GM04503 (cell line): Measurements from ENCODE around the gene DYNC1LI1.
"Not testable (repeated sequence)": the region's sequence is repeated elsewhere in the genome, so short reads cannot be mapped to it uniquely, and the experiment has no call there.

Experiments
- DNase-seq: peaks from one replicate; pipeline ENCODE4 v3.0.0-alpha.2; 2012; ENCODE audit warnings: low read depth

The DYNC1LI1 gene

DNA sequence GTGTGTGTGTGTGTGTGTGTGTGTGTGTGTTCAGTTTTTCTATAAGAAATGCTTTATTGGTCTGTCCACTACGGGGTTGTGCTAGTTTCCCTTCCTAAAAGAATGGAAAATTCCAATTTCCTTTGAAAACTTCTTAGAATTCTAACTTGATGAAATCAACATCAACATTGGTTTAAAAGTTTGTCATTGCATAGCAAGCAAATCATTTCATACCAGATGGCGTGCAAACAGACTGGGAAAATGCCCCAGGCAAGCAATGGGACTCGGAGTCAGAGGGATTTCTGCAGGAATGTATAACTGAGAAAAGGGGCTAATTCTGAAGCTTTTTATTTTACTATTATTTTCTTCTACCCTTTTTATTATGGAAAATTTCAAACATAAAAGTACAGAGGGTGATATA, 13.1 kb upstream of the DYNC1LI1 start:
- peak; percentile 78 for DNase-seq

DNA sequence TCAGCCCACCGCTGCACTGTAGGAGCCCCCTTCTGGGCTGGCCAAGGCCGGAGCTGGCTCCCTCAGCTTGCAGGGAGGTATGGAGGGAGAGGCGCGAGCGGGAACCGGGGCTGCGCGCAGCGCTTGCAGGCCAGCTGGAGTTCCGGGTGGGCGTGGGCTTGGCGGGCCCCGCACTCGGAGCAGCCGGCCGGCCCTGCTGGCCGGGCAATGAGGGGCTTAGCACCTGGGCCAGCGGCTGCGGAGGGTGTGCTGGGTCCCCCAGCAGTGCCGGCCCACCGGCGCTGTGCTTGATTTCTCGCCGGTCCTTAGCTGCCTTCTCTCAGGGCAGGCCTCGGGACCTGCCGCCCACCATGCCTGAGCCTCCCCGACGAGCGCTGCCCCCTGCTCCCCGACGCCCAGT, 8.0 kb upstream of the DYNC1LI1 start:
- not testable (repeated sequence) for DNase-seq

DNA sequence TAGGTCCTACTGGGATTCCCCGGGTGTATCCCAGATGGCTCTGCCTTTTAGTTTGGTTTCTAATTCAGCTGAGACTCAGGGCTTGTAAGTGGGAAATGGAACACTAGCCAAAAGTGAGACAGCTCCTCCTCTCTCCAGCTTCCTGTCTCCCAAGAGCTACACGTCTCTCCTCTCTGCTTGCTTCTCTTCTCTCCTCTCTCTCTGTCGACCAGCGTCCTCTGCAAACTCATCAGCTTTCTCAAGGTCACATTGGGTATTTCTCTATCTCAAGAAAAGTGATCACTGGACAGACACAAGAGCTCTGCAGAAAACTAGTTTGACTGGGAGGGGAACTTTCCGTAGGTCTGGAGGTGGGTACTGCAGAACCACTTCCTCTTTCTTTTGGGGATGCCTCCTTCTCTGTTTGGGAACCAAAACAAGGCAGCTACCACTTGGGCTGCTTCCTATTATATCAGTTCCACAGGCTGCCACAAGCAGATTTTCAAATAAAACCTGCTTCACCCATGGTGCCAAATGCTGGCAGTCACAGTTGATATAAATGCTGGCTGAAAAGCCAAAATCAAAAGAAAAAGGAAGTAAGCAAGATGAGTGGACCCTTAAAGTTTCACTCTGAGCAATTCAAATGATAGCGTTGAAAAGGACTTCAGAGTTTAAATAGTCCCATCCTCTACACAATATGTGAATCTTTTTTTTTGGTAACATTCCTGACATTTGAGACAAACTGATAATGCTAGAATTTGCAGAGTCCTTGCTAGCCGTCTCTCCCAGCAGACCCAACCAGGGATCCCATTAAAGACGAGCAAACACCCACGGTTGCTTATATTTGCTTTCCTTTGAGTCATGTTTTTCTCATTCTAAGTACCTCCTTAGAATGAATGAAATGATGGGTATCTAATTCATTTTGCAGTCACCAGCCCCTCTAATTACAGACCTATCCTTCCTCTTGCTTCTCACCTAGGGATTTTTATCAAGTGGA, 7.2 kb upstream of the DYNC1LI1 start:
- no peak for DNase-seq

DNA sequence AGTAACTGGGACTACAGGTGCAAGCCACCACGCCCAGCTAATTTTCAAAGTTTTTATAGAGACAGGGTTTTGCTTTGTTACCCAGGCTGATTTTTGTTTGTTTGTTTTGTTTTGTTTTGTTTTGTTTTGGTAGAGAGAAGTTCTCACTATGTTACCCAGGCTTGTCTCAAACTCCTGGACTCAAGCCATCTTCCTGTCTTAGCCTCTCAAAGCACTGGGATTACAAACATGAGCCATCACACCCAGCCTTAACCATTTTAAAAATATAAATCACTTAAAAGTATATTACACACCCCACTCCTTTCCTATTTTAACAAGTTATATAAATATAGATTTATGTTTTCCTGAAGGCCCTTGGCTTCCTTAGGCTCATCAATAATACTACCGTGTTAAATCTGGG, 6.5 kb upstream of the DYNC1LI1 start:
- no peak for DNase-seq

DNA sequence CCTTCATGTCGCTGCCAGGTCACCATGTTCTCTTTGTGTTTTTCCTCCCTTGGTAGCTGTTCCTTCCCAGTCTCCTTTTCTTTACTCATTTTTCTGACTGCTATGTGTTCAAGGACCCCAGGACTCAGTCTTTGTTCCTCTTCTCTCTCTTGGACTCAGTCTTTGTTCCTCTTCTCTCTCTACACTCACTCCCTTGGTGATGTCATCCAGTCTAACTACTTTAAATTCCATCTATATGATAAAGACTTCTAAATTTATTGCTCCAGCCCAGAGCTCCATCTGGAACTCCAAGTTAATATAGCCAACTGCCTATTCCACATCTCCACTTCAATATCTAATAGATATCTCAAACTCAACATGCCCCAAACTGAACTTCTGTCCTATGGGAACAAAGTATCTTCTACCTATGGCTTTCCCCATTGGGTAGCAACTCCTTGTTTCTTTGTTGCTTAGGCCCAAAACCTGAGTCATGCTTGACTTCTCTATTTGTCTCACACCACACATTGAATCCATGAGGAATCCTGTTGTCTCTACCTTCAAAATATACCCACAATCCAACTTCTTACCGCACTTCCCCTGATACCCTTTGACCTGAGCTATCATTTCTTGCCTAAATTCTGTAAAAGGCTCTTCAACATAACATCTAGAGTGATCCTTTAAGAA, 4.9 kb upstream of the DYNC1LI1 start:
- DNase-seq, result no peak

DNA sequence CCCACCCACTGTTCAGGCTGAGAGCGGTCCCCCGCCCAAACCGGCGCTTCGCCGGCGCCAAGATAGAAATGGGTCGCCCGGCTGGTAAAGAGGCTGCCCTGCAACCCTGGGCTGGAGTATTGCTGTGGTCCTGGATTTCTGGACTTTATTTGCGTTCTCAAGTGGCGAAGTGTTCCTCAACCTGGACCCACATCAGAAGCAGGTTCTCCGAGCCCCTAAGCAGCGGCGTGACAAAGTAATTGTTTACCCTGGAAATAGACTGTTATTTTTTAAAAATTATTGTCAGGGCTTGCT, 481 bp upstream of the DYNC1LI1 start:
- no peak for DNase-seq

DNA sequence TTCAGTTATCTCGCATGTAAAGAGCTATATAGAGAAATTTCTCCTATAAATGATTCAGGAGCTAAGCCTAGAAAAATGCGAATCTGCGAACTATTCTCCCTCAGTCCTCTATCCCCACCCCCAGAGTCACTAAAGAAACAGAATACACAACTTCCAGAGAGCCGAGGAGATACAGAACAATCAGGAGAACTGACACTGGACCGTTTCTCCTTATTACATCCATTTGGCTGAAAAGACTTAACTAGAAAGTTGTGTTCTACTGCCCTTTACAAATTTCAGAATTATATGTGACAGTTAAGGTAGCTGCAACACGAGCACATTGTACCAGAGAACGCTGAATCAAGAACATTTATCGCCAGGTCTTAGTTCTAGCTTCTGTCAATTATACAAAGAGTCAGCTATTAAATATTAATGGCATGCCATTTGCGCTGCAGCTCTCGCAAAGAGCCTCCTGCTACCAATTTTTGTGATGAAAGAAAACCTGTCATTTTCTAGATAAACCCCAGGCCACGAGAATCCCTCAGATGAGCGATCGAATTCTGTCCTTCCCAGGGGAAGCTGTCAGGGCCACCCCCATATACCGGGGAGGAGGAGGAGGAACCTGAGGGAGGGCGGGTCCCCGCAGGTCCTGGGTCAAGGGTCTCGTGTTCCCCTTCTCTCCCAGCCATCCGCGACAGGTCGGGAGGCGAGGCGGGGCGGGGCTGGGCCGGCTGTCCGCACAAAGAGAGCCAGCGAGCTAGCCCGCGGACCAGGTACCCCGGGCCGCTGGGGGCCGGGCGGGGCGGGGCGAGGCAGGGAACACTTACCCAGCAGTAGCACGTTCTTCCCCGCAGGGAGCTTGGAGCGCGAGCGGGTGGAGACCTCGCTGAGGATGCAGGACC, 878 bp downstream of the DYNC1LI1 start:
- DNase-seq, result no peak

DNA sequence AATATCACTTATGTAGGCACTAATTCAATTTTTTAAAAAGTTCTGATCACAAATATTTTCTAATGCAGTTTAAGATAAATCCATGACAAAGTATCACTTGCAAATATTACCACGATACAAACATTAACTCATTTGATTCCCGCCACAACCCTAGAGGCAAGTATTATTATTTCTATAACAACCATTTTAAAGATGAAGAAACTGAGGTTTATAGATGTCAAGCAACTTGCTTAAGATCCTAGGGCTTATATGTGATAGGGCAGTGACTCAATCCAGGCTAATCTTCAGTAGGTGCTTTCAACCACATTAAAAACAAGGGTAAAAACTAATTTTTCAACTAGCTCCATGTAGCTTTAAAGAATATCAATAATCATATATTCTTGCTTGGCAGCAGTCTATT, 1.7 kb downstream of the DYNC1LI1 start:
- DNase-seq, result no peak

DNA sequence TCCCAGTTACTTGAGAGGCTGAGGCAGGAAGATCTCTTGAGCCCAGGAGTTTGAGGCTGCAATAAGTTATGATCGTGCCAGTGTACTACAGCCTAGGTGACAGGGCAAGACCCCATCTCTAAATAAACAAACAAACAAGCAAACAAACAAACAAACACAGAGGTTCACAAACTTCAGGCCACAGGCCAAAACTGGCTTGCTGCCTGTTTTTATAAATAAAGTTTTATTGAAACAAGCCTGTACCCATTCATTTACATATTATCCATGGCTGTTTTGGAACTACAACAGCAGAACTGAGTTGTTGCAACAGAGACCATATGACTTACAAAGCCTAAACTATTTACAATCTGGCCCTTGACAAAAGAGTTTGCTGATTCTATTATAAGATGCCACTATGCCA, 6.5 kb downstream of the DYNC1LI1 start:
- no peak for DNase-seq

DNA sequence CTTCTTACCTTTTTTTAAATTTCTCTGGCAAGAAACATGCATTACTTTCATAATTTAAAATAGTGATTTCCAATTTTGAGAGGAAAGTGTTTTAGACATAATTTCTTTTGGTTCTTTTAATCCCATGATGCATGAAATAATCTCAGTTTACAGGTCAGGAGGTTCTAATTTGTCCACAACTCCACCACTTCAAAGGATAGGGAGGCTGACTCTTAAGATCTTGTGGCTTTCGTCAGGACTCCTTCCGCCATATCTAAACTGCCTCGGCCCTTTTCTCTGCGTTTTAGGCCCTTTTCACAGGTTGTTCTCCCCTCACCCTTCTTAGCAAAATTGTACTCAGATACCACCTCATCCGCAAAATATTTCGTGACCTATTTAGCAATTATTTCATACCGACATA, 8.0 kb downstream of the DYNC1LI1 start:
- DNase-seq, result no peak

DNA sequence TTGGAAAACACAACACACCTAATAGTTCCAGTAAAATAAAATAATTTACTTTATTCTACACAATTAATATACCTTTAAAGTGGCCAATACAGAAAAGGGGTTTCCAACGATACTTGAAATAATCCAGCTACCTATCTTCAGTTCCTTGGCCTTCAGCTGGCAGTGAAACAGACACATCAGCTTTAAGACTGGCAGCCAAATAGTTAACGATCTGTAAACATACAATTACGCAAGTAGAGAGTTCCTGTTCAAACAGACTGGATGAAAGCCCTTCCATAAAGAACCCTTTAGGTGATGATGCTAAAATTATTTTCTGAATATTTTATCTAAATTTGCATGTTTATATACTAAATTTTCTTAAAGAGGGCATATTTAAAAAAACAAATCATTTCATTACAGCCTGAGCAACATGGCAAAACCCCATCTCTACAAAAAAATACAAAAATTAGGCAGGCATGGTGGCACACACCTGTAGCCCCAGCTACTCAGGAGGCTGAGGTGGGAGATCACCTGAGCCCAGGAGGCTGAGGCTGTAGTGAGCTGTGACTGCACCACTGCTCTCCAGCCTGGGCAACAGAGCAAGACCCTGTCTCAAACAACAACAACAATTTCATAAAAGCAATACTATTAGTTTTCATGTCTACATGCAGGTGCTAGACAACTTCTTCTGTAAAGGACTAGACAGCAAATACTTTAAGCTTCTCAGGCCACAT, 12.9 kb downstream of the DYNC1LI1 start:
- DNase-seq, result no peak

DNA sequence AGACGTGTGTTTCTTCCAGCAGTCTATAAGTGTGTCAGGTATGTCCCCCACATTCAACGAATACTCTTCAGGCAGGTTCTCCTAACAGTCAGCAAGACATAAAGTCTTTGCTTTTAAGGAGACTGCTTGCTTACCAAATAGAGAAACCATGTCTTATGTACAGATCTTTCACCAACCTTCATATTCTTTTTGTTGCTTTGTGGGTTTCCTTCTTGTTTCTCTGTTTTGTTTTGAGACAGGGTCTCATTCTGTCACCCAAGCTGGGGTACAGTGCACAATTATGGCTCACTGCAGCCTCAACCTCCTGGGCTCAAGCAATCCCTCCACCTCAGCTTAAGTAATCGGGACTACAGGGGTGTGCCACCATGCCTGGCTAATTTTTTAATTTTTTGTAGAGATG, 14.3 kb downstream of the DYNC1LI1 start:
- no peak for DNase-seq

DNA sequence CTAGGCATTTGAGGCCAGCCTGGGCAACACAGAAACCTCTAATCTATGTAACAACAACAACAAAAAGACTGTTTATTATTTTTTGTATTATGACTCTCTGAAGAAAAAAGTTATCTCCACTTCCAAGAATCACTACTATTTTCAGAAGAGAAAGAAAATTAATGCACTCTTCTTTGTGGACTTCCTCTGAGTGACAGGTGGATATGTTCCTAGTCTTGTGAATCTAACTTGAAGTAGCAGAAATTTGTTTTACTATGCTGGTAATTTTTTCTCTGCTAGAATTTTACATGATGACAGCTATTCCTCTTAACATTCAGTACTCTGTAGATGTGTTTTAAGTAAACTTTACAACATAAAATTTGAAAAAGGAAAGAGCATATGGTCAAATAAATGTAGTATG, 16.7 kb downstream of the DYNC1LI1 start:
- DNase-seq, result no peak

DNA sequence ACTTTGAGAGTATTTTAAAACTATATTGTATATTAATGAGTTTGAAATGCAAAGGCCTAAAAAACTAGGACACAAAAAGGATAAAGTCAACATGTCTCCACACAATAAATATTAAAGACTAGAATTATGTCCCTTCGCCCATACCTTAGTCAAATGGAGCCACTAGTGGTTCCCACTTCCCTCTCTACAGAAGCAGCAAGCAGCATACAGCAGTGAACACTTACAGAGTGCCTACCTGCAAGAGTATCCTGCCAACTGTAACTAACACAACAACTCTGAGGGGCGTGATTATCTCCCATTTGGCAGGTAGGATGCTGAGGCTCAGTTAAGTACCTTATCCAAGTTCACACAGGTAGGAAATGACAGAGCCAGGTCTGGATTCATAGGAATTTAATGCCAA, 17.2 kb downstream of the DYNC1LI1 start:
- DNase-seq, result no peak

DNA sequence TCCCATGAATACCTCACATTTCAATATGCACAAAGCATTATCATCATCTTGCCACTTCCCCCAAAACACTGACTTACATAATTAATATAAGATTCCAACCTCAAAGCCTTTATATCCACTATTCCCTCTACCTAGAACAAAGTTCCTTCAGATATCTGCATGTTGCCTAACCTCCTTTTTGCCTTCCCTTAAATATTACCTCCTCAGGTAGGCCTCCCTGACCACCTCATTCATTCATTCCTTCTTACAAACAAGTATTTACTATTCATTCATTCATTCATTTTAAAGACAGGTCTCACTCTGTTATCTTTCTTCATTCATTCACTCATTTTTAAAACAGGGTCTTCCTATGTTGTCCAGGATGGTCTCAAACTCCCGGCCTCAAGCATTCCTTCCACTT, 18.6 kb downstream of the DYNC1LI1 start:
- DNase-seq, result no peak

DNA sequence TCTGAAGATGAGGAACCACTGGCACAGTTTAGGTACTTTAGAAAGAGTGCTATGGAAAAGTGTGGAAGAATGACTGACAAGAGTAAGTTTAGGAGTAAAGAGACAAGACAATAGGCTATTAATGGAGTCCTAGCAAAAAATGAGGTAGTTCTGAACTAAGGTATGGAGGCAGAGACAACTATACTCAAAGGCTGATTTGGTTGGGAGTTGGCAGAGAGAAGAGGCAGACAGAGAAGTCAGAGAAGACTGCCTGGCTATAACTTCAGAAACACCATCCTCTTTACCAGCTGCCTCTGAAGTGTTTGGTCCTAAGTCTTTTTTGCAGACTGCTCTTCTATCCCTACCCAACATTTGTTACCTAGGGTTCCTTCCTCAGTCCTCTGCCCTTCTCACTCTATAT, 19.2 kb downstream of the DYNC1LI1 start:
- no peak for DNase-seq

DNA sequence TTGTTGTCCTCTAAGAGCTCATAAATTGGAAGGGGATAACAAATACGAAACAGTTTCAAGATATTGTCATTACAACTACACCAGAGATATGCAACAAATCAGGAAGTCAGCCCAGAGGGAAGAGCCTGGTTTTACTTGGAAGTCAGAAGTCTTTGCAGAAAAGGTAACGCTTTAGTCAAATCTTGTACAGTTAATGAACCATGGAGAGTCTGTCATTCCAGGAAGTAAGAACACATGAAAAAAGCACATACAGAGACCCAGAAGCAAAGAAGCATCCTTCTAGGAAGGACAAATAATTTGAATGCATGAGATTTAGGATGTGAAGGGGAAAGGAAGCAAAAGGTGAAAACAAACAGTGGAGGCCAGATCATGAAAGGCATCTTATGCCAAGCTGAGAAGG, 19.6 kb downstream of the DYNC1LI1 start:
- DNase-seq, result no peak

DNA sequence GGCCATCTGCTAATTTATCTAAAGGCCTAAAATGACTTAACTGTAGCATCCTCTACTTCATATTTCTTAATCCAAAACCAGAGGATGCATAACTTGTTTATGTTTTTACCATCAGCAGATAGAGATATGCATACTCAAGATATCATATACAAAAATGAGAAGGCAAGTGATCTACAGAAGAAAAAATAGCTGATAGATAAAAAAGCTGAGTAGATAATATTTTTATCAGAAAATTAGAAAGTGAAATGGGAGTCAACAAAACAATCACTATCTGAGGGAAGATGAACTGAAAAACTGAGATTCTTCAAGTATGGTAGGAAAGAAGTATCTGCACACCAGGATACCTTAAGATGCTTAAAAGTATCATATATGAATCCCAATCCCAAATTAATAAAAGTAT, 25.4 kb downstream of the DYNC1LI1 start:
- DNase-seq, result no peak

DNA sequence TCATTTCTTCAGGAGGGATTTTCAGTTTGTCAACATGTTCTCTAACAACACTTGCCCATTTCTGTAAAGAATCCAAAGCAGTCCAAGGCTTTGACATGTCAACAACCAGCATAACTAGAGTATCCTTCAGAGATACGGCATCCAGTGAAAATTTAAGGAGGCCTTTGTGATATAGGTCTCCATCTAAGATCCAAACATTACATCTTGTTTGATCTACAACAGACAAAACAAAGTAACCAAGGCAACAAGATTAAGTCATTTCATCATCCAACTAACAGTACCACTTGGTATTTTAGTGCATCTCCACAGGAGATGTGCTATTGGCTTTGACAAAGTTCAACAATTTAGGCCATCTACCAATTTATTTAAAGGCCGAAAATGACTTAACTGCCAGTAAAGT, 25.8 kb downstream of the DYNC1LI1 start:
- DNase-seq, result no peak

DNA sequence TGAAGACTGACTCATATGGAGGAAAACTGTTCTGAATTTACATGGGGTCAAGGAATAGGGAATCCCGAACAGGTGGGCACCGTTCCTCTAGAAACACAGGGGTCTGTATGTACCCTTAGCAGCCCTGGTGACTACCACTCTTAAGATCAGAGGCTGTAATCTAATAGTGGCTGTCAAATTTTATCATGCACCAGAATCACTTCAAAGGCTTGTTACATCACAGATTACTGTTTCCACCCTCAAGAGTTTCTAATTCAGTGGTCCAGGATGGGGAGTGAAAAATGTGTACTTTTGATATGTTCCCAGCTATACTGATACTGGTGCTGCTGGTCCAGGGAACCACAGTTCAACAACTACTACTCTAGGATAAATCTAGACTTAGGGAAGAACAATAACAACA, 27.9 kb downstream of the DYNC1LI1 start:
- DNase-seq, result no peak

DNA sequence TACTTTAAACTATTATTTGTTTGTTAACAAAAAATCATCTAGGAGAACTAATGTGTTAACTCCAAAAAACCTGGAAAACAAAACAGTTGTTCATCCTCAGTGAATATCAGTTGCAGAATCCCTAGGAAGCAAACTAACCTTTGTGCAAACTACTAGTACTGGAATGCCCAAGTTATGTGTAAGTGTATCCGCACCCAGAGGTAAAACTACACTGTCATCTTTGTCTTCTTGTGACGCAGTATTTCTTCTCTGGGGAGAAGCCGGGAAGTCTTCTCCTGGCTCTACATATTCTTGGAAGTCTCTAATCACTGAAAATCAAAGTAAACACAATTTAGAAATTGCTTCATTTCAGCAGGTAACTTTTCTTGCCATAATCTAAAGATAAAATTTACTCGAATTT, 29.8 kb downstream of the DYNC1LI1 start:
- DNase-seq, result no peak

DNA sequence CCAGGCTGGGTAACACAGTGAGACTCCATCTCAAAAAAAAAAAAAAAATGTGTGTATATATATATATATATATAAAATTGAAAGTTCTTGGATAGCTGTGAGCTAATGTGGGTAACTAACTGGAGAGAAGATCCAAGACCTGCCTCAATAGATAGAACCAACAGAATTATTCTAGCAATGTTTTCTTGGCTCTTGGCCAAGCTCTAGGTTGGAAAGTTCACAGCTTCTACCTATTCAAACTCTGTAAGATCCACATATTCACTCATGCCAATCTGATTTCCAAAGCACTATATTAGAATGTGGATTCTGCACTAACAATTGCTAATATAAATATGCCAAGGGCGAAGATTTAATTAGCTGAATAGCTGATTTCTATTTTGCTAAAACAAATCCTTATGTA, 38.2 kb downstream of the DYNC1LI1 start:
- DNase-seq, result no peak
